ENCODE measurements around the gene COL7A1. TPM values are rescaled to one million over a fixed set of nuclear protein-coding genes. Genes with fewer than 3 reads are reported as not detected.
A peak's percentile ranks its signal among the peaks of the same experiment; 100 is the strongest.

The COL7A1 gene
- total RNA-seq, 4 donors from 2014 or later: 3.1 to 15.7 (median 15.0) TPM

DNA sequence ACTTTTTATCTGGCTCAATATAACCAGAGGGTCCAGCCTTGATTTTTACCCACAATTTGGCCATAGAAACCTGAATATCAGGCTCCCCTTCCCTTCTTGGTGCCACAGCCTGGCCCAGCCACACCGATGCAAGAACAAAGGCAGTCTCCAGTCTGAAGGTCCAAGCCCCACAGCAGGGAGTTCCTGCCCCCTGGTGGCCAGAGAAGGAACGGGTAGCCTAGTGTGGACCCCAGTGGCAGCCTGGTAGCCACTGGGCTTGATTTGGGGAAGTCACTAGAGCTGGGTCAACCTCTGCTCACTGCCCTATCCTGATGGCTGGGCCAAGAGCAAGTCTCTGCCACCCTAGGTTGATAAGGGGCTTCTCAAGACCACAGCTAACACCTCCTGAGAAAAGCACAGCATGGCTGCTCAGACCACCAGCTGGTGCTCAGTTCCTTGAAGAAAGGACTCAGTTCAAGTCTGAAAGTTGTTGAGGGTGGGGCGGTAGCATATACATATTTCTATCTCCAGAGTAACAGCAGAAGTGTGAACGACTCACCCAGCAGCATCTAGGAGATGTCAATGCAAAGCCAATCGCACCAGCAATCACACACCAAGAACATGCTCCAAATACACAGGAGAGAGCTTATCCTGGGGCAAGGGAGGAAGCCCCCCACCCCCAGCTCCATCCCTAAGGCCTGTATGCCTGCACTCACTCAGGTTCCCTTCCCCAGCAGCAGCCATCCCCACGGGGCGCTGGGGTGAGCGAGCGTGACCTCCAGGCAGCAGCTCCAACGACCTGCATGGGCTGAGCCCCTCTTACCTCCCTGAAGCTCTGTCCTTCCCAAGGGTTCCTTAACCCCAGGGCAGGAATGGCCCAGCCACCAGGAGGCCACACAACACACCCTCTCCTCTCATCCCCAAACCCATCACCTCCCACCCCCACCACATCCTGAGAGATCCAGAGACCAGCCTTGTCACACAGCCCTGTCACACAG lies 46.1 kb downstream of the COL7A1 start:
- Histone ChIP-seq H3K9me3 (no peaks in the 10 kb centered on the region), H3K27ac (peak overlapping the region in 3 of 4 donors; percentile 0 to 69 (median 57)), H3K27me3 (no peaks in the 10 kb centered on the region), H3K36me3 (peaks cover 0 to 16% (median 0%) of the 10 kb centered on the region in 3 donors), H3K4me3 (no peak overlapping the region), H3K4me1 (peaks cover 0 to 9% (median 0%) of the 10 kb centered on the region in 4 donors)
- TF ChIP-seq, protein P1, sequence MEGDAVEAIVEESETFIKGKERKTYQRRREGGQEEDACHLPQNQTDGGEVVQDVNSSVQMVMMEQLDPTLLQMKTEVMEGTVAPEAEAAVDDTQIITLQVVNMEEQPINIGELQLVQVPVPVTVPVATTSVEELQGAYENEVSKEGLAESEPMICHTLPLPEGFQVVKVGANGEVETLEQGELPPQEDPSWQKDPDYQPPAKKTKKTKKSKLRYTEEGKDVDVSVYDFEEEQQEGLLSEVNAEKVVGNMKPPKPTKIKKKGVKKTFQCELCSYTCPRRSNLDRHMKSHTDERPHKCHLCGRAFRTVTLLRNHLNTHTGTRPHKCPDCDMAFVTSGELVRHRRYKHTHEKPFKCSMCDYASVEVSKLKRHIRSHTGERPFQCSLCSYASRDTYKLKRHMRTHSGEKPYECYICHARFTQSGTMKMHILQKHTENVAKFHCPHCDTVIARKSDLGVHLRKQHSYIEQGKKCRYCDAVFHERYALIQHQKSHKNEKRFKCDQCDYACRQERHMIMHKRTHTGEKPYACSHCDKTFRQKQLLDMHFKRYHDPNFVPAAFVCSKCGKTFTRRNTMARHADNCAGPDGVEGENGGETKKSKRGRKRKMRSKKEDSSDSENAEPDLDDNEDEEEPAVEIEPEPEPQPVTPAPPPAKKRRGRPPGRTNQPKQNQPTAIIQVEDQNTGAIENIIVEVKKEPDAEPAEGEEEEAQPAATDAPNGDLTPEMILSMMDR (IDR thresholded peaks at IDR 0.05): peak; percentile 92 to 98 (median 96)
- TF ChIP-seq POLR2A (IDR thresholded peaks at IDR 0.05): no peak
- peak in 1 of 2 donors; percentile 66 for TF ChIP-seq EP300 (IDR thresholded peaks at IDR 0.05)
- 60 to 66% methylated on average over 9 to 10 of the region's 10 CpGs for WGBS, 2 donors
- peak; percentile 85 to 91 for DNase-seq (ENCODE audit: low spot score in 2 of 2)

DNA sequence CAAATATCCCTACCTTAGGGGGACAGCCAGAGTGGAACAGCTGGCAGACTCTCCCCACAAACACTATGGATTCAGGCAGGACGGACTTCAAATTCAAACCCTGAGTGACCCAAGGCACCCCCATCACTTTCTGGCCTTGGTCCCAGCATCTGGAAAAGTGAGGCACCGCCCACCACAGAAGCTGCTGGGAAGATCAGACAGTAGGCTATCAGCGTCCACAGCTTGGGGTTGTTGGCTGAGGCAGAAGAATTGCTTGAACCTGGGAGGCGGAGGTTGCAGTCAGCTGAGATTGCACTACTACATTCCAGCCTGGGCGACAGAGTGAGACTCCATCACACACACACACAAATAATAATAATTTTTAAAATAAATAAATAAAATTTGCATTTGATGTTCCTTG lies 47.0 kb downstream of the COL7A1 start:
- H3K9me3 ChIP-seq: peaks cover 0 to 1% (median 0%) of the 10 kb centered on the region in 4 donors
- WGBS, 2 donors: 59 to 72% methylated on average over 5 of the region's 5 CpGs
- no peaks in the 10 kb centered on the region for H3K27me3 ChIP-seq
- no peak overlapping the region for H3K4me3 ChIP-seq
- no peak for DNase-seq (ENCODE audit: low spot score in 2 of 2)
- peaks cover 0 to 21% (median 0%) of the 10 kb centered on the region in 3 donors for H3K36me3 ChIP-seq
- peaks cover 0 to 9% (median 0%) of the 10 kb centered on the region in 4 donors for H3K4me1 ChIP-seq
- TF ChIP-seq, protein P1 (IDR thresholded peaks at IDR 0.05): no peak
- TF ChIP-seq POLR2A (IDR thresholded peaks at IDR 0.05) (no peak), EP300 (IDR thresholded peaks at IDR 0.05) (no peak)
- peak overlapping the region in 2 of 4 donors; percentile 57 to 69 for H3K27ac ChIP-seq

DNA sequence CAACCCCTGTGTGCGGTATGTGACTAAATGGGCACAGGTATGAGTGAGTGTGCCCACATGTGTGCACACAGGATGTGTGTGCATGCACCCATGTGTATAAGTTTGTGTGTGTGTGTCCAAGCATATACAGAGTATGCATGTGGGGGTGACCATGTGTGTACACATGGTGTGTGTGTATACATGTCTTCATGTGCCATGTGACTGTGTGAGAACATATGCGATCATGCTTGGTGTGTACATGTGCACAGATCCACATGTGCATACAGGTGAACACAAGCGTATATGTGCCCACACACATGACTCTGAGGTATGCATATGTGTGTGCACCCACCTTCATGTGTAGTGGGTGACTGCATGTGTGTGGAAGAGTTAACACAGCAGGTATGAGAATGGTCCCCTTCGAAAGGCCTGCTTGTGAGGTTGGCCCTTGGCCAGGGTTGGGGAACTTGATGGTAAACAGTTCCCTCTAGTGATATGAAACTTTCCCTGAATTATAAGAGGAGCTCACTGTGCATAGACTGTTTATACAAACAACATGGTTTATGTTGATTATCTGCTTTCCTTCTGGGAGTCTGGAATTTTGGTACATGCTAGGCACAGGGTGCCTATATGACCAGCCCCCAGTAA lies 48.8 kb downstream of the COL7A1 start:
- H3K9me3 ChIP-seq: peaks cover 0 to 5% (median 0%) of the 10 kb centered on the region in 4 donors
- WGBS, 2 donors: 70 to 71% methylated on average over 4 of the region's 4 CpGs
- no peak overlapping the region for H3K4me3 ChIP-seq
- peaks cover 0 to 30% (median 0%) of the 10 kb centered on the region in 3 donors for H3K36me3 ChIP-seq
- DNase-seq (ENCODE audit: low spot score in 2 of 2): no peak
- no peaks in the 10 kb centered on the region for H3K27me3 ChIP-seq
- TF ChIP-seq POLR2A (IDR thresholded peaks at IDR 0.05) (no peak), EP300 (IDR thresholded peaks at IDR 0.05) (no peak)
- TF ChIP-seq, protein P1 (IDR thresholded peaks at IDR 0.05): no peak
- no peak overlapping the region for H3K27ac ChIP-seq
- peaks cover 0 to 9% (median 0%) of the 10 kb centered on the region in 4 donors for H3K4me1 ChIP-seq

DNA sequence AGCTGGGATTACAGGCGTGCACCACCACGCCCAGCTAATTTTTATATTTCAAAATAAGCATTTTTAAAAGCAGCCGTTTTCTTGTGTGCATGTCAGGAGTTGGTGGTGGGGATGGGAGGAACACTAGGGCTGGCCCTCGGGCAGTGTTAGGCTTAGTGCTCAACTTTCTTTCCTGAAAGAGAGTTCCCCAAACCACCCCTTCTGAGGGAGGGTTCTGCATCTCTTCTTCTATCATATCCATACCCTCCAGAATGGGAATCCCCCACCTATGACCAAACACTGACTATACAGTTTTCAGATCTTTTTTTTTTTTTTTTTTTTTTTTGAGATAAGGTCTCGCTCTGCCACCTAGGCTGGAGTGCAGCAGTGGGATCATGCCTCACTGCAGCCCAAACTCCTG lies 51.0 kb downstream of the COL7A1 start:
- no peak overlapping the region for H3K4me3 ChIP-seq
- peaks cover 0 to 42% (median 0%) of the 10 kb centered on the region in 3 donors for H3K36me3 ChIP-seq
- WGBS, 2 donors: 81 to 86% methylated on average over 5 of the region's 5 CpGs
- no peaks in the 10 kb centered on the region for H3K27me3 ChIP-seq
- H3K27ac ChIP-seq: no peak overlapping the region
- H3K4me1 ChIP-seq: peaks cover 0 to 9% (median 0%) of the 10 kb centered on the region in 4 donors
- TF ChIP-seq EP300 (IDR thresholded peaks at IDR 0.05): no peak
- TF ChIP-seq, protein P1 (IDR thresholded peaks at IDR 0.05): no peak
- TF ChIP-seq POLR2A (IDR thresholded peaks at IDR 0.05): no peak
- peaks cover 0 to 5% (median 0%) of the 10 kb centered on the region in 4 donors for H3K9me3 ChIP-seq
- no peak for DNase-seq (ENCODE audit: low spot score in 2 of 2)

All from tibial nerve (tissue), 4 donors.